ENCODE data around the gene NCOA5. TPM values are rescaled to one million over a fixed set of nuclear protein-coding genes. Genes with fewer than 3 reads are reported as not detected.

The NCOA5 gene
- 10 to 100 TPM; 11.2 to 17.3 (median 12.4) TPM for total RNA-seq
- 10 to 100 TPM in 1 of 3 donors, 1 to 10 TPM in 2; 8.8 to 17.2 (median 9.6) TPM for polyA plus RNA-seq
- long read RNA-seq, donor 1, transcript NCOA5-201 (8 exons, 3,220 nt) = major isoform, 6 of 8 reads
- long read RNA-seq, donor 1, partial matches to known transcripts = 1 of 8 reads
- long read RNA-seq, donor 1, other reads (novel, unspliced or antisense) = 1 of 8 reads
- long read RNA-seq, donor 2, transcript NCOA5-201 (8 exons, 3,220 nt) = major isoform, 11 of 32 reads
- long read RNA-seq, donor 2, partial matches to known transcripts = 6 of 32 reads
- long read RNA-seq, donor 2, other reads (novel, unspliced or antisense) = 15 of 32 reads

DNA sequence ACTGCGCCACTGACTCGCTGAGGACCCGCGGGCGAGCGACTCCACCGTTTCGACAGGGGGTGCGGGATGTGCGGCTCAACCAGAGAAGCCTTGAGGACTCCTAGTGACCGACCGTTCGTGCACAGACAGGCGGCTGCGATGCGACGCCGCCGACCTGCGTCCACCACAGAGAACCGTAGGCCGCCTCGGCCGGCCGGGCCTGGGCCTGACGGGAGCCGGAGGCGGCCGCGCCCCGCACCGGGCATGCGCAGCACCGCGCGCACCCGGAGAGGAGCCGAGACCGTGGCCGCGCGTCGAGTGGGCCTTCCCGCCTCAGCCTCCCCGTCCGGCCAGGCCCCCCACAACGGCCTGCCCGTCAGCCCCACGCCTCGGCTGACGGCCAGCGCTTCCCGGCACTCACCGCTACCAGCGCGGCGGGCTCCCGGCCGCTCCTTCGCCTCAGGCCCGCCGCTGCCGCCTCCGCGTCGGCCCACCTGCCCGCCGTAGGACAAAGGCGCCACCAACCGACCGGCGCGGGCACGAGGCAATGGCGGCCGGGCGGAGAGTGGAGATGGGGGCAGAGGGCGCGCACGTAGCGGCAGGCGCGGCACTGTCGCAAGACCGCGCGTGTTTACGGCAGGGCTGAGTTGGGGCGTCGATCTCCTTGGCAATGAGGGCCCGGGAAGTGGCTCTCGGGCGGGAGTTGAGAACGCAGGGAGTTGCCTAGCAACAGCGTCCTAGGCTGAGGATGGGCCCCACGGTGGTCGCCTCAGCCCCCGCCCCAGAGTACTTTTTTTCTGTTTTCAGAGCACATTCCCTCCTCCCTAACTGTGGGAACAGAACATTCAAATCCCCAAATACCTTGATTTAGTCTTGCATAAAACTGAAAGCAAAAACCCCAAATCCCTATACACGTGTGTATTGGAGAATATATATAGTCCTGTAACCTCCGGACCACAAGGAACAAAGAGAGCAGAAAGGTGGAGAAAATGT lies at the start of gene NCOA5:
Gene NCOA5, minus strand, starts transcription at position 546 of the 972 bp plus-strand sequence. CDS start 10,538 bp downstream, outside the sequence.
- Histone ChIP-seq H3K9me3 (no peaks in the 10 kb centered on the region), H3K27ac (peak within 1 kb of the TSS; percentile 100), H3K4me3 (peak within 1 kb of the TSS; percentile 92), H3K4me1 (peaks cover 51% of the 10 kb centered on the region), H3K36me3 (ENCODE audit: insufficient read depth in 1 of 2, low read depth in 1 of 2) (no peaks in the 10 kb centered on the region), H3K27me3 (ENCODE audit: insufficient read depth in 3 of 3, low read length in 2 of 3) (no peaks in the 10 kb centered on the region)
- TF ChIP-seq, protein P1, sequence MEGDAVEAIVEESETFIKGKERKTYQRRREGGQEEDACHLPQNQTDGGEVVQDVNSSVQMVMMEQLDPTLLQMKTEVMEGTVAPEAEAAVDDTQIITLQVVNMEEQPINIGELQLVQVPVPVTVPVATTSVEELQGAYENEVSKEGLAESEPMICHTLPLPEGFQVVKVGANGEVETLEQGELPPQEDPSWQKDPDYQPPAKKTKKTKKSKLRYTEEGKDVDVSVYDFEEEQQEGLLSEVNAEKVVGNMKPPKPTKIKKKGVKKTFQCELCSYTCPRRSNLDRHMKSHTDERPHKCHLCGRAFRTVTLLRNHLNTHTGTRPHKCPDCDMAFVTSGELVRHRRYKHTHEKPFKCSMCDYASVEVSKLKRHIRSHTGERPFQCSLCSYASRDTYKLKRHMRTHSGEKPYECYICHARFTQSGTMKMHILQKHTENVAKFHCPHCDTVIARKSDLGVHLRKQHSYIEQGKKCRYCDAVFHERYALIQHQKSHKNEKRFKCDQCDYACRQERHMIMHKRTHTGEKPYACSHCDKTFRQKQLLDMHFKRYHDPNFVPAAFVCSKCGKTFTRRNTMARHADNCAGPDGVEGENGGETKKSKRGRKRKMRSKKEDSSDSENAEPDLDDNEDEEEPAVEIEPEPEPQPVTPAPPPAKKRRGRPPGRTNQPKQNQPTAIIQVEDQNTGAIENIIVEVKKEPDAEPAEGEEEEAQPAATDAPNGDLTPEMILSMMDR (IDR thresholded peaks at IDR 0.05) = peak; percentile 28
- intact Hi-C loops (cut with DNase I) = loop anchor here (2.0 to 10.0 kb wide), 3 partner anchors 67 to 295 kb away; partner anchors contain the start of genes DNTTIP1 (in 1 of the 2), WFDC3 (in 1 of the 2) and ZNF335 (in 1 of the 2)
- WGBS, 3 donors = 0% methylated on average over 68 to 100 of the region's 100 CpGs
- peak; percentile 94 to 98 (median 96) for ATAC-seq
- DNase-seq = peak; percentile 97 to 98

DNA sequence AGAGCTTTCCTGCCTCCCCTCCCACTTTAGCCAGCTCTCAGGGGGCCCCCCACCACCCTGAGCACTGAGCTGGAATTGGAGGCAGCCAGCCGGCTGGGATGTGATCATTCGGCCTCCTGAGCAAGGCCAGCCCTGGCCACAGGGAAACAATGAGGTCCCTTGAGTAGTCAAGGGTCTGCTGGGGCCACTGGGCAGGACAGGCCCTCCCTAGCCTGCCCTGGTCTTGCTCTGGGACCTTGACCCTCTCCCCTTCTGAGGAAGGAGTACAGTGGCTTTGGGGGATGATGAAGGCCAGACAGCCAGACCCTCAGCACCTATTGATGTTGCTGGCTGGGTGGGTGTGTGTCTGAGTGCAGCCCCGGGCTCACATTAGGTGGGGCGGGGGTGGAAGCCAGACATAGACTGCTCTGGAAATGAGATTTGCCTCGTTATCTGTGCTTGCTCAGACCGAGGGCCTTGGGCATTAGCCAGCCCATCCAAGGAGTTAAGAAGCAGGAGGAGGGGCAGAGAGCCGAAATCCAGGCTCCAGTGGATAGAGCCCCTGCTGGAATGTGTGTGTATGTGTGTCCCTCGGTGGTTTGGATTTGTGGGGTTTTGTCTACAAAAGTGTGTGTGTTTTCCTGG lies 49.6 kb upstream of the NCOA5 start:
- intact Hi-C loops (cut with DNase I) = no loop called here
- H3K9me3 ChIP-seq = no peaks in the 10 kb centered on the region
- ATAC-seq (no peak), DNase-seq (no peak)
- WGBS, 3 donors = 39 to 41% (median 40%) methylated on average over 8 of the region's 8 CpGs
- no peaks in the 10 kb centered on the region for H3K36me3 ChIP-seq (ENCODE audit: insufficient read depth in 1 of 2, low read depth in 1 of 2)
- H3K4me3 ChIP-seq = no peak overlapping the region
- no peaks in the 10 kb centered on the region for H3K4me1 ChIP-seq
- H3K27ac ChIP-seq = no peak overlapping the region
- TF ChIP-seq, protein P1 (IDR thresholded peaks at IDR 0.05) = no peak
- H3K27me3 ChIP-seq (ENCODE audit: insufficient read depth in 3 of 3, low read length in 2 of 3) = peaks cover 0 to 51% (median 3%) of the 10 kb centered on the region in 3 donors

DNA sequence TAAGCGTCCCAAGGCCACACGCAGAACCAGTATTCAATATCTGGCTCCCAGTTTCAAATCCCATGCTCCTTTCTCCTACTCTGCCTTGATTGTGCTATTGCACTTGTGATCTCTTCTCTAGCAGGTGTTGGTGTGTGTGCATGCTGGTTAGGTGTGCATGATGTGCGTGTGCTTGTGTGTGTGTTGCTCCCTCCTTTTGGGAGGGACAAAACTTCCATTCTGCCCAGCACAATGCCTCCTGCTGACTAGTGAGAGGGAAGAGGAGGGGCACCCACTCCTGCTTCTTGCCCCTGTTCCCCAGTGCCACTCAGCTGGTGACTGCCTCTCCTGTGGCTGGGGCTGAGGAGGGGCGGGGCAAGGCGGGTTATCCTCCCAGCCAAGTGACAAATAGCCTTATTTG lies 48.1 kb upstream of the NCOA5 start:
- Histone ChIP-seq H3K27me3 (ENCODE audit: insufficient read depth in 3 of 3, low read length in 2 of 3) (peaks cover 0 to 39% (median 3%) of the 10 kb centered on the region in 3 donors), H3K36me3 (ENCODE audit: insufficient read depth in 1 of 2, low read depth in 1 of 2) (no peaks in the 10 kb centered on the region), H3K4me3 (no peak overlapping the region), H3K27ac (no peak overlapping the region), H3K4me1 (no peaks in the 10 kb centered on the region), H3K9me3 (no peaks in the 10 kb centered on the region)
- intact Hi-C loops (cut with DNase I) = no loop called here
- DNase-seq = no peak
- no peak for ATAC-seq
- TF ChIP-seq, protein P1 (IDR thresholded peaks at IDR 0.05) = no peak
- 75 to 91% (median 84%) methylated on average over 5 of the region's 5 CpGs for WGBS, 3 donors

DNA sequence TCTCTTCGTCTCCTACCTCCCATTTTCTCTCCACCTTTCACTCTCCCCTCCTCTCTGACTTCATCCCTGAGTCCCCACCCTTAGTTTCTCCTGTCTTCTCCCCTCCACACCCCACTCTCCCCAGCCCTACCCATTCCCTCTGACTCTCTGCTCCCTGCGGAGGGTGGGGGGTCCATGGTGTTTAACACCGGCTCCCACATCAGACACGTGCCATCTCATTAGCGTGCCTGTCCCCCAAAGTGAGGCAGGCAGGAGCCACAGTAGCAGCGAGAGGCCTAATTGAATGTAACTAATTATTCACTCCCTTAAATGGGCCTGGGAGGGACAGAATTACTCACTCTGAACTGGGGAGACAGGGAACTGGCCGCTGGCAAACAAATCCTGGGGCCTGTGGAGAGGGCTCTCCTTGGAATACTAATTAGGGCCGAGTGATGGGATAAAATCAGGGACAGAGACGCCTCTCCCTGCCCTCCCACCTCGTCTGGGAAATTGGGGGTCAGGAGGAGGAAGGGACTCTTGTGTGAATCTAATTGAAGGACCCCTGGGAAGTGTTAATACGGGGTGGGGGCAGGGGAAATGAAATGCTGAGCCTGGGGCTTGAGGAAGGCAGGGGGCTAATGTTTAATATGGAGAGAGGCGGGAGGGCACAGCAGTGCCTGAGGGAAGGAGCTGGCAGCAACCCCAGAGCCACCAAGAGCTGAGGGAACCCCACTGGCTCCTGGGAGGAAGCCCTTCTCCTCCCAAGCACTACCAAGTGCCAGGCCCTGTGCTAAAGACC lies 46.3 kb upstream of the NCOA5 start:
- 46 to 52% (median 50%) methylated on average over 12 of the region's 12 CpGs for WGBS, 3 donors
- Histone ChIP-seq H3K9me3 (no peaks in the 10 kb centered on the region), H3K4me1 (no peaks in the 10 kb centered on the region), H3K27me3 (ENCODE audit: insufficient read depth in 3 of 3, low read length in 2 of 3) (peaks cover 0 to 25% (median 3%) of the 10 kb centered on the region in 3 donors), H3K27ac (no peak overlapping the region), H3K36me3 (ENCODE audit: insufficient read depth in 1 of 2, low read depth in 1 of 2) (no peaks in the 10 kb centered on the region), H3K4me3 (no peak overlapping the region)
- intact Hi-C loops (cut with DNase I) = no loop called here
- no peak for DNase-seq
- TF ChIP-seq, protein P1 (IDR thresholded peaks at IDR 0.05) = no peak
- ATAC-seq = no peak
